ENCODE data around the gene RPS19. TPM values are rescaled to one million over a fixed set of nuclear protein-coding genes. Genes with fewer than 3 reads are reported as not detected.

RPS19 gene
- polyA plus RNA-seq = 2,269 to 3,039 TPM (median 2,290 TPM) in 3 replicates
- polyA plus RNA-seq (2011; ENCODE audit: low read depth) = 2,634 TPM
- 1,701 and 3,217 TPM in 2 replicates for polyA plus RNA-seq (2011; cell fraction: cytosol; rRNA removed)
- 839 and 966 TPM in 2 replicates for polyA plus RNA-seq (2011; cell fraction: nucleus; rRNA removed)
- 3,070 and 4,128 TPM in 2 replicates for polyA plus RNA-seq (2012; ENCODE audit: low replicate concordance)
- polyA minus RNA-seq = 521 to 1,294 TPM (median 616 TPM) in 3 replicates
- polyA minus RNA-seq (2011; cell fraction: cytosol; rRNA and poly(A)+ RNA removed) = 2,551 TPM
- polyA minus RNA-seq (2011; cell fraction: nucleus; rRNA and poly(A)+ RNA removed) = 250 and 319 TPM in 2 replicates

DNA sequence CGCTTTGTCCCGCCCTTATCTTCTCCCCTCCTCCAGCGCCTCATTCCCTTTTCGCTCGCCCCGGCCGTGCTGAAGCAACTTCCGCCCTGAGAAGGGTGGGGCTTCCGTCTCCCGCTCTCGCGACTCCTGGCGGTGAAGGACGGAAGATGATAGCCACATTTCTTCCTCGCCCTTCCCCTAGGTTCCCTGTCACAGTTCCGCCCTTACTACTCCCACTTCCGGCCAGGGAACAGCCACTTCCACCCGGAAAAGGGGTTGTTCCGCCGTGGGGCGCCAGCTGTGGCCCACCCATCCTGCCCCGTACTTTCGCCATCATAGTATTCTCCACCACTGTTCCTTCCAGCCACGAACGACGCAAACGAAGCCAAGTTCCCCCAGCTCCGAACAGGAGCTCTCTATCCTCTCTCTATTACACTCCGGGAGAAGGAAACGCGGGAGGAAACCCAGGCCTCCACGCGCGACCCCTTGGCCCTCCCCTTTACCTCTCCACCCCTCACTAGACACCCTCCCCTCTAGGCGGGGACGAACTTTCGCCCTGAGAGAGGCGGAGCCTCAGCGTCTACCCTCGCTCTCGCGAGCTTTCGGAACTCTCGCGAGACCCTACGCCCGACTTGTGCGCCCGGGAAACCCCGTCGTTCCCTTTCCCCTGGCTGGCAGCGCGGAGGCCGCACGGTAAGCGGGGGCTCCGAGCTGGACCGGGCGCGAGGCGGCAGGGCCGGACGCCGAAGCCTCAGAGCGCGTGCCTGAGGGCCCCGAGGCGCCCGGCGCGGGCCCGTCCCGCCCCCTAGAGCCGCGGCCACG lies at the start of gene RPS19:
Gene RPS19 (plus strand): TSS at position 638 of the 801 bp plus-strand sequence. CDS start 520 bp downstream, outside the sequence.
- peaks cover 25% of the 10 kb centered on the region for H4K20me1 ChIP-seq (ENCODE audit: control insufficient read depth, extremely low read depth, insufficient read depth, low read length)
- peak within 1 kb of the TSS; percentile 94 for H3K27ac ChIP-seq (ENCODE audit: control insufficient read depth, insufficient read depth, low read length)
- H3K9ac ChIP-seq (ENCODE audit: control insufficient read depth, extremely low read depth, insufficient read depth, low read length) = peak within 1 kb of the TSS; percentile 99
- peak within 1 kb of the TSS; percentile 93 for H2AFZ ChIP-seq (ENCODE audit: control insufficient read depth, low read length)
- TF ChIP-seq CTCF (optimal IDR thresholded peaks at IDR 0.05 in 1 of 3, IDR thresholded peaks at IDR 0.05 in 1 of 3, conservative IDR thresholded peaks at IDR 0.05 in 1 of 3; ENCODE audit: extremely low read depth in 1 of 3, insufficient read depth in 2 of 3, low read length in 3 of 3) (peak in 1 of 3 experiments; percentile 60), EZH2 (IDR thresholded peaks at IDR 0.05; ENCODE audit: low read length) (no peak)
- peaks cover 28% of the 10 kb centered on the region for H3K4me1 ChIP-seq (ENCODE audit: control insufficient read depth, extremely low read depth, insufficient read depth, low read length)
- H3K4me3 ChIP-seq (ENCODE audit: control insufficient read depth in 2 of 3, extremely low read depth in 1 of 3, insufficient read depth in 2 of 3, low read depth in 1 of 3, low read length in 3 of 3) = peak within 1 kb of the TSS; percentile 93 to 99 (median 97)
- peaks cover 30 to 41% of the 10 kb centered on the region in 2 experiments for H3K36me3 ChIP-seq (ENCODE audit: control insufficient read depth in 2 of 2, extremely low read depth in 1 of 2, insufficient read depth in 2 of 2, low read length in 2 of 2)
- H3K79me2 ChIP-seq (ENCODE audit: control insufficient read depth, insufficient read depth, low read length) = peaks cover 47% of the 10 kb centered on the region
- dilution Hi-C loops (cut with MboI; ENCODE audit: extremely low pct_ligation_motif_present, low sequenced_read_pairs) = no loop called here
- no peaks in the 10 kb centered on the region for H3K27me3 ChIP-seq (ENCODE audit: control insufficient read depth, extremely low read depth, insufficient read depth, low read length)
- DNase-seq (ENCODE audit: low read depth, low spot score) = peak; percentile 93
- H3K4me2 ChIP-seq (ENCODE audit: control insufficient read depth, extremely low read depth, insufficient read depth, low read depth, low read length) = peak within 1 kb of the TSS; percentile 100
- peak; percentile 77 for FAIRE-seq
- no peaks in the 10 kb centered on the region for H3K9me3 ChIP-seq (ENCODE audit: control insufficient read depth, low read depth, low read length)
- H3K9me1 ChIP-seq (ENCODE audit: control insufficient read depth, extremely low read depth, insufficient read depth, low read length) = peaks cover 2% of the 10 kb centered on the region

DNA sequence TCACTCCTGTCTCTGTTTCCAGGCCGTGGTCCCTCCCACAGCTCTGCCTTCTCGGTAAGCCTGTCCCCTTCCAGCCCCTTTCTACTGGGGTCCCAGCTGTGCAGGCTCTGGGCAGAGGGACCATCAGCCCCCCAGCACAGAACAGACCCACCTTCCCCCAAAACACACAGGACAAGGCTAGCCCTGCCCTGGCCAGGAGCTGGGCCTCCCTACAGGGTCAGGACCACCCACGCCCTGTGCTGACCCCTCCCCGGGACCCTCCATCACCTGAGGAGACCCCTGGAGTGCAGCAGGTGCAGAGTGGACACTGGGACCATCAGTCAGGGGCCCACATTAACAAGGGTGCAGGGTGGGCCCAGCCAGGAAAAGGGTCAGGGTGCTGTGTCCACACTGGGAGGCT lies 49.8 kb upstream of the RPS19 start:
- peaks cover 6% of the 10 kb centered on the region for H3K27me3 ChIP-seq (ENCODE audit: control insufficient read depth, extremely low read depth, insufficient read depth, low read length)
- no peak overlapping the region for H3K4me3 ChIP-seq (ENCODE audit: control insufficient read depth in 2 of 3, extremely low read depth in 1 of 3, insufficient read depth in 2 of 3, low read depth in 1 of 3, low read length in 3 of 3)
- no peaks in the 10 kb centered on the region for H3K79me2 ChIP-seq (ENCODE audit: control insufficient read depth, insufficient read depth, low read length)
- FAIRE-seq = no peak
- H3K4me2 ChIP-seq (ENCODE audit: control insufficient read depth, extremely low read depth, insufficient read depth, low read depth, low read length) = no peak overlapping the region
- DNase-seq (ENCODE audit: low read depth, low spot score) = no peak
- no peaks in the 10 kb centered on the region for H4K20me1 ChIP-seq (ENCODE audit: control insufficient read depth, extremely low read depth, insufficient read depth, low read length)
- no peaks in the 10 kb centered on the region for H3K9me1 ChIP-seq (ENCODE audit: control insufficient read depth, extremely low read depth, insufficient read depth, low read length)
- dilution Hi-C loops (cut with MboI; ENCODE audit: extremely low pct_ligation_motif_present, low sequenced_read_pairs) = no loop called here
- H3K4me1 ChIP-seq (ENCODE audit: control insufficient read depth, extremely low read depth, insufficient read depth, low read length) = no peaks in the 10 kb centered on the region
- H3K27ac ChIP-seq (ENCODE audit: control insufficient read depth, insufficient read depth, low read length) = no peak overlapping the region
- H3K9ac ChIP-seq (ENCODE audit: control insufficient read depth, extremely low read depth, insufficient read depth, low read length) = no peak overlapping the region
- H2AFZ ChIP-seq (ENCODE audit: control insufficient read depth, low read length) = no peak overlapping the region
- H3K36me3 ChIP-seq (ENCODE audit: control insufficient read depth in 2 of 2, extremely low read depth in 1 of 2, insufficient read depth in 2 of 2, low read length in 2 of 2) = no peaks in the 10 kb centered on the region
- TF ChIP-seq EZH2 (IDR thresholded peaks at IDR 0.05; ENCODE audit: low read length) (no peak), CTCF (optimal IDR thresholded peaks at IDR 0.05 in 1 of 3, IDR thresholded peaks at IDR 0.05 in 1 of 3, conservative IDR thresholded peaks at IDR 0.05 in 1 of 3; ENCODE audit: extremely low read depth in 1 of 3, insufficient read depth in 2 of 3, low read length in 3 of 3) (no peak)
- no peaks in the 10 kb centered on the region for H3K9me3 ChIP-seq (ENCODE audit: control insufficient read depth, low read depth, low read length)

Measured in keratinocyte (primary cell).